Measurements from ENCODE around the gene COL18A1.
"Not testable (repeated sequence)": the region's sequence is repeated elsewhere in the genome, so short reads cannot be mapped to it uniquely, and the experiment has no call there.

COL18A1 gene

GRCh38 chr21:45560106-45561021 lies 155.4 kb downstream of the COL18A1 start:
- DNase-seq (ENCODE audit: low read depth), result no peak

- not testable (repeated sequence) for DNase-seq (ENCODE audit: low read depth)
Observed at GRCh38 chr21:45561241-45561640, 156.3 kb downstream of the COL18A1 start.

- no peak for DNase-seq (ENCODE audit: low read depth)
Observed at GRCh38 chr21:45562402-45562801, 157.4 kb downstream of the COL18A1 start.

- no peak for DNase-seq (ENCODE audit: low read depth)
Observed at GRCh38 chr21:45562965-45563364, 158.0 kb downstream of the COL18A1 start.

Measured in stimulated activated CD8-positive, alpha-beta memory T cell treated with anti-CD3 and anti-CD28 coated beads, Interleukin-15, amount 100 ng/mL, for 1 hour (primary cell).